GM12875 (cell line): Measurements from ENCODE around the gene EVPL.
A peak's percentile ranks its signal among the peaks of the same experiment; 100 is the strongest.

Experiments used
- H3K4me3 ChIP-seq: one replicate; pipeline ENCODE4 v1.5.1; 2011; ENCODE audit warnings: low read depth, low read length, control low read depth
- TF ChIP-seq, protein P1 (sequence below): IDR thresholded peaks from 2 replicates; pipeline ENCODE4 v1.5.1; 2011; ENCODE audit warnings: low read depth, mild to moderate bottlenecking, control low read depth, inconsistent platforms, low read length, moderate library complexity, borderline replicate concordance; ENCODE audit not compliant: insufficient read depth

The EVPL gene

DNA sequence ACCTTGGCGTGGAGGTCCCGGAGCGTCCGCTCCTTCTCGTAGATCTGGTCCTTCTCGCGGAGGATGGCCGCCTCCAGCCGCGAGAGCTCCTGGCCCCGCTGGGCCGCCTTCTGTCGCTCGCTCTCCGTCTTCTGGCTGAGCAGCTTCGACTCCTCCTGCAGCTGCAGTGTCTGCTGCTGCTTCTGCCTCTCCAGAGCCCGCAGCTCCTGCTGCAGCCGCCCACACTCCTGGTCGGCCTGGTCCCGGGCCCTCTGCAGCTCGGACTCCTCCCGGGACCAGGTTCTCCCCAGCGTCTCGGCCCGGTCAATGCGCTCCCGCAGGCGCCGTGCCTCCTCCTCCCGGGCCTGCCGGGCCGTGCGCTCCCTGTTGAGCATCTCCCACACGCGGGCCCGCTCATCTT is 18.9 kb downstream of the EVPL start:
- no peak overlapping the region for H3K4me3 ChIP-seq
- TF ChIP-seq, protein P1, sequence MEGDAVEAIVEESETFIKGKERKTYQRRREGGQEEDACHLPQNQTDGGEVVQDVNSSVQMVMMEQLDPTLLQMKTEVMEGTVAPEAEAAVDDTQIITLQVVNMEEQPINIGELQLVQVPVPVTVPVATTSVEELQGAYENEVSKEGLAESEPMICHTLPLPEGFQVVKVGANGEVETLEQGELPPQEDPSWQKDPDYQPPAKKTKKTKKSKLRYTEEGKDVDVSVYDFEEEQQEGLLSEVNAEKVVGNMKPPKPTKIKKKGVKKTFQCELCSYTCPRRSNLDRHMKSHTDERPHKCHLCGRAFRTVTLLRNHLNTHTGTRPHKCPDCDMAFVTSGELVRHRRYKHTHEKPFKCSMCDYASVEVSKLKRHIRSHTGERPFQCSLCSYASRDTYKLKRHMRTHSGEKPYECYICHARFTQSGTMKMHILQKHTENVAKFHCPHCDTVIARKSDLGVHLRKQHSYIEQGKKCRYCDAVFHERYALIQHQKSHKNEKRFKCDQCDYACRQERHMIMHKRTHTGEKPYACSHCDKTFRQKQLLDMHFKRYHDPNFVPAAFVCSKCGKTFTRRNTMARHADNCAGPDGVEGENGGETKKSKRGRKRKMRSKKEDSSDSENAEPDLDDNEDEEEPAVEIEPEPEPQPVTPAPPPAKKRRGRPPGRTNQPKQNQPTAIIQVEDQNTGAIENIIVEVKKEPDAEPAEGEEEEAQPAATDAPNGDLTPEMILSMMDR = no peak

DNA sequence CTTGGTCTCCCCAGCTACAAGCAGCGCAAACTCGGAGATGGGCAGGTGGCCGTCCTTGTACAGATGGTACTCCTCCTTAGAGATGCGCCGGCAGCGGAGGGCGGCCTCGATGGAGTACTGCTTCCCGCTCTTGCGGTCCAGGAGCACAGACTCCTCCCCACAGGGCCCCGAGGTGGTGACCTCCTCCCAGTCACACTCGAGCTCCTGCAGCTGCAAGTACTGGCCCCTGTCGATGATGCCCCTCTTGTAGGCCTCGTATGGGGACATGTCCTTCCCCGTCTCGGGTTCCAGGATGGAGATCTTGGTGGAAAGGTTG is 19.3 kb downstream of the EVPL start:
- TF ChIP-seq, protein P1 = no peak
- H3K4me3 ChIP-seq = no peak overlapping the region

DNA sequence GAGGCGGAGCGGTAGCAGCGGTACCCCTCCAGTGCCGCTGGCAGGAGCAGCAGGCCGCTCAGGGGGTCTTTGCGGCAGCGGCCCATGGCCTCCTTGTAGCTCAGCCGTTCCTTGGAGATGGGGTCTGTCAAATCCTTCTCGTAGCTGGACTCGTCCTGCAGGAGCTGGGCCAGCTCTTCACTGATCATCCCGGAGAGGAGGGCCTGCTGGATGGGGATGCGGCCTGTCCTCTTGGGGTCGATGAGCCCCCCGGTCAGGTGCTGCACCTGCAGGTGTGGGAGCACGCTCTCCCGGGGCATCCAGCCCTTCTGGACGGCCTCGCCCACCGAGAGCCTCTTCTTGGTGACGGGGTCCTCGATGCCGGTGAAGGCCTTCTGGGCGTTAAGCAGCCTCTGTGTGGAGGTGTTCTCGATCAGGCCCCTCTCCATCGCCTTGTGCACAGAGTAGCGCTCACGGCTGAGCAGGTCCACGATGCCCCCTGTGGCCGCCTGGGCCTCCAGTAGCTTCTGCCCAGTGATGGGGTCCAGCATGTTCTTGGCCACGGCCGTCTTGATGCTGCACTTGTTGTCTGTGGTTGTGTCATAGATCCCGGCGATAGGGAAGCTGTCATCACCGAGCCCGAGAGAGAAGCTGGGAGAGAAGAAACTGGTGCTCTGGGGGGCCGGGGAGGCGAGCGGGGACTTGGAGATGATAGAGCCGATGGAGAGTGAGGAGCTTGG is 19.8 kb downstream of the EVPL start:
- TF ChIP-seq, protein P1 = no peak
- no peak overlapping the region for H3K4me3 ChIP-seq

DNA sequence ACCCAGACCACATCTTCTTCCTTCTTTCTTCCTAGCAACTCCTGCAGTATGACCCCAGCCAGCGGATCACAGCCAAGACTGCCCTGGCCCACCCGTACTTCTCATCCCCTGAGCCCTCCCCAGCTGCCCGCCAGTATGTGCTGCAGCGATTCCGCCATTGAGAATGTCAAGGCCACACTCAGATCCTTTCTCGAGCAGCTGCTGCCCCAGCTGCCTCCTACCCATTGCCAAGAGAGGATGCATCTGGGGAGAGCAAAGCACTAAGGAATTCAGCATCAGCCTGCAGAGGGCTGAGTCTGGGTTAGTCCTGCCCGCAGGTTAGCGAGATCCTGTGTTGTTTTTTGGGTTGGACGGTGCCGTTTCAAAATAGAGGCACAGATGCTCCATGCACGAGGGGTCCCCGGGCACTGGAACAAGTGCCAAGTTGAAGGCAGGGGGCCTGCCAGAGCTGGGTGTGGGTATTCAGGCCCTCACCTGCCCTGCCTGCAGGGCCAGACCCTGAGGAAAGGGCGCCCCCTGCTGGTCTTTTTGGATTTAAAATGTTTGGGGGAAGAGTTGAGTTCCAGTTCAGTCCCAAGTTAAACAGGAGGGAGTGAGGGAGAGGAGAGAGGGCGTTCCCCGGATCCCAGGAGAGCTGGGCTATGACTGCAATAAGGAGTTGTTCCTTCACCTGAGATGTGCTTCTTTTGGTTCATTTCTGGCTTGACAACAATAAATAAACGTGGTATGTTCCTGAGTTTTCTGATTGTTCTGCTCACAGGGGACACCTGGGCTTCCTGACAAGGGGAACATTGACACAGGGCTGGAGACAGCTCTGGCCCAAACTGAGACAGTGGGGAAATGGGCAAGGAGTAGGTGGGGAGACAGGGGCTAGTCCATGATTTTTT is 21.6 kb downstream of the EVPL start:
- TF ChIP-seq, protein P1 = peak; percentile 50
- H3K4me3 ChIP-seq = no peak overlapping the region

DNA sequence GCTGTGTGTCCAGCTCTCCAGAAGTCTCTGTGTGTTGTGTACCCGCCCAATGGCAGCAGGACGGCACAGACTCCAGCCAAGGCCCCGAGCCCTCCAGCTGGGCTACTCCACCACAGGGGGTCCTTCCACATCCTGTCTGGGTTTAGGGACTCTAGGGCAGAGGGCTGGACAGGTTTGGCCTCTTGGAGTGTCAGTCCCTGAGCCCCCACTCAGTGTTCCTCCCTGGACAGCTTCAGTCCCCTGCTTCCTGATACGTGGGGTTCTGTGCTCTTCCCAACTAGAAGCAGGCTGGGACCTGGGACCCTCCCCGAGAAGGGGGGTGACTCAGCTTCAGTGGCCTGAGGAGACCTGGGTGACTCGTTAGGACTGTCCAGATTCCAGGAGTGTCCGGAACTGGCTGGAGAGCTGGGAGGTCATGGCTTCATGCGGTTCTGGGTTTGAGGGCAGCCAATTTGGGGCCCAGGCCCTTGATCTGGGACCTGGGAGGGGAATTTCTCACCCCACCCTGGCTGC is 22.3 kb downstream of the EVPL start:
- TF ChIP-seq, protein P1 = no peak
- H3K4me3 ChIP-seq = no peak overlapping the region

DNA sequence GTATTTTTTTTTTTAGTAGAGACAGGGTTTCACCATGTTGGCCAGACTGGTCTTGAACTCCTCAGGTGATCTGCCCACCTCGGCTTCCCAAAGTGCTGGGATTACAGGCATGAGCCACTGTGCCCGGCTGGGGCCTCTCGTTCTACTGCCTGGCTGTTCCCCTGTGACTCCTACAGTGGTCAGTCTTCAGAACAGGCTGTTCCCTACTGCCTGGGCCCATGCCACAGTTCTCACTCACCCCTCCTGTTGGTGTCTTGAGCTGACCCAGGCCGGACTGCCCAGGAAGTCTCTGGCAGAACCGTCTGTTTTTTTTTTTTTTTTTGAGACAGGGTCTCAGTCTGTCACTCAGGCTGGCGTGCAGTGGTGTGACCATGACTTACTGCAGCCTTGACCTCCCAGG is 23.2 kb downstream of the EVPL start:
- no peak overlapping the region for H3K4me3 ChIP-seq
- TF ChIP-seq, protein P1 = no peak
